HG03025 (cell line): ENCODE measurements around the gene ACP1.

Experiments
- ATAC-seq: cut with Tn5 transposase; IDR thresholded peaks from one replicate; pipeline ENCODE4 v1.9.1; 2021; ENCODE audit warnings: mild to moderate bottlenecking, moderate library complexity; ENCODE audit not compliant: unreplicated experiment, low FRiP score

Gene ACP1

GRCh38 chr2:279956-280649, 15.4 kb downstream of the ACP1 start:
- no peak for ATAC-seq

DNA sequence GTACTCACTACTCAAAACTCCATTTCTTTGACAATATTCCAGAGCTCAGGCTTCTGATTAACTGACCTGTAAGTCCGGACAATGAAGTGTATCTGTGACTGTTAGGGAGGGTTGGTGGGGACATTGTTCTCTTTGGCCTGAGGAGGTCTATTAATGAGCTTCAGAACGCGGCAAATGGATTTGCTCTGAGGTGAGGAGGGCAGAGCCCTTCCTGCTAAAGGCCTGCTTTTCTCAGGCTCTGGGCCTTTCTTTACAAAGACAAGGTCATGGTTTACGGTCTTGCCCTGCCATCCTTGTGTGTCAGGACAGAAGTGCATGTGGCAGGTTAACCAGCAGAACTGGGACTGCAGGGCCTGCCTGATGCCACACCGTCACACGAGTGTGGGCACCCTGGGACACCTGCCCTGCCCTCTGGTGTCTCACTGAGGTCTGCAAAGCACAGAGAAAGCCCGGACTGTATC, 15.9 kb downstream of the ACP1 start:
- no peak for ATAC-seq

DNA sequence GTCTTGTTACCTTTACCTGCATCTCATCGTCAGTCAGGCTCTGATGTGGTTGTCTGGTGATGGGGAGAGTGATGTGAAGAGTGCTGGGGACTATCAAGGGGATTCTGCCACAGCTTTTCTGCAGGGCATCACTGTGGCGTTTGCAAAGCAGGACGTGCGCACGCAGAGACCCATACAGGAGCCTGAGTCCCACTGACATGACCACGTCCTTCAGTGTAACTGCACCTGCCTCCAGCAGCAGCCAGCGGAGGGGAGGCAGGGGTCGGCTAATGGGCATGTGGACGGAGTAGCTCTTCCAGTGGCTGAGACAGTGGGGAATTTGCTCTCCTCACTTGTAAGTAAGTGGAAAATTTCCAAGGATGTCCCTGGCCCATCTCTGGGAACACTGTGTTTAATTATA, 16.6 kb downstream of the ACP1 start:
- ATAC-seq = no peak

DNA sequence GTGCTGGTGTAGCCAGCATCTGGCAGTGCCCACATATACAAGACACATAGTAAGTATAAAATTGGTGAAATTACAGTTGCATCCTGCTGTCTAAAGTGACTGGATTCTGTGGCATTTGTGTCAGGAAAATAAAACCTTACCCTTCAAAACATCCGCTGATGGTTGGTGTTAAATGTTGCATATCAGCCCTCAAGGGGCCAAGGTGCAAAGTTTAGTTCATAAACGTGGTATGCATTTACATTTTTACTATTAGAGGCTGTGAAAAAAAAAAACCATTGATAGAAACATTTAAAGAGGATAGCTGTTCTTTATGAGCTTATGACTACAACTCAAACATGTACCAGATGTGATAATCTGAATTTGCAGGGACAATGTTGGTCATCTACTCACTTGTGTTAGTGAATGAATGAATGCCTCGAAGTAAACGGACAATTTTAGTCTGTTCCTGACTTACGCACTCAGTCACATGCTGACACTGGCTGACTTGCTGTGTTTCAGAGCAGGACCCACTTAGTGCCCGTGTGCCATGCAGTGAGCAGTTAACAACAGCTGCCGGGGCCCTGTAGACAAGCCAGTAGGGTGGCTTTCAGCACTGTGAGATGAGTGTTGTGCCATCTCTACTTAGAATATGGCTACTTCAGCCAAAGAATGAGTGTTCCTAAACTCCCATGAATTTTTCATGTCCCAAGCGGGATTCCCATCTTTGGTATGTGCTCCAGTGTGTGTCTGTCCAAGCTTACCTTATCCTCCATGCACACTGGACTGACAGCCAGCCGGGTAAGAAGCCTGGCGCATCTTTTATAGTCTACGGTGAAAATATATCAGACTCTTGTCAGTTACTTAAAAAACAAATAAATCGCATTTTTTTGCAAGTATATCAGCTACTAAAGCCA, 17.9 kb downstream of the ACP1 start:
- no peak for ATAC-seq

- no peak for ATAC-seq
Observed at GRCh38 chr2:283996-284794, 19.4 kb downstream of the ACP1 start.

GRCh38 chr2:284896-285492, 20.2 kb downstream of the ACP1 start:
- ATAC-seq = no peak

DNA sequence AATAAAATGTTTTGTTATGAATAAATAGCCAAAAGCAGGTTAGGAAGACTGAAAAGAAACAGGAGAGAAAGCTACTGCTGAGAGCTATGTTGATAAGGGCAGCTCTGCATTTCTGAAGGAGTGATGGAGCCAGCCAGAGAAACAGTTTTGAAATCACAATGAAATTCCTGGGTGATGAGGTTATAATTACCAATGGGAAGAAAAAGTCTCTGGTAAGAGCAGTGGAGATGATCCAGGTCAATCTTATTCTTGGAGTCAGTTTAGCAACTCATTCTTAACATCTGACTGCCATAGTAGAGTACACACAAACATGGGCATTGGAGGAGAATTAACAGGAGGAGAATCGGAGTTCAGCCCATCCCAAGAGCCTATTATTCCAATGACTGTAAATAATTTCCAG, 20.8 kb downstream of the ACP1 start:
- no peak for ATAC-seq

DNA sequence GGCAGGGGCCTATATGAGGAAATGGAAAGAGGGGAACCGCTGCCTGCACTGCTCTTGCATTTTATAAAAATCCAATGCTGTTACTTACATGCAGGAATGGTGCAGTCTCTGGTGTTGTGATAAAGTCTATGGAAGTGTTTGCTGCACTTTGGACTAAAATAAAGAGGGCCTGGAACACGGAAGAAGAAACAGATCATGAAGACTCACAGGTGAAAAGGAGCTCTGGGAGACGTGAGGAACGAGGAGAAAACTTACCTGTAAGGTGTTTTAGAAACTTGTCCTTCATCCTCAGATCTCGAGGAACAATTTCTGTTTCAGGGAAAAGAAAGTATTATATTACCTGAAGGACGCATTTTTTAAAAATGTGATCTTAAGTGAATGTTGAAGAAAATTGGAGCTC, 21.3 kb downstream of the ACP1 start:
- ATAC-seq = no peak

DNA sequence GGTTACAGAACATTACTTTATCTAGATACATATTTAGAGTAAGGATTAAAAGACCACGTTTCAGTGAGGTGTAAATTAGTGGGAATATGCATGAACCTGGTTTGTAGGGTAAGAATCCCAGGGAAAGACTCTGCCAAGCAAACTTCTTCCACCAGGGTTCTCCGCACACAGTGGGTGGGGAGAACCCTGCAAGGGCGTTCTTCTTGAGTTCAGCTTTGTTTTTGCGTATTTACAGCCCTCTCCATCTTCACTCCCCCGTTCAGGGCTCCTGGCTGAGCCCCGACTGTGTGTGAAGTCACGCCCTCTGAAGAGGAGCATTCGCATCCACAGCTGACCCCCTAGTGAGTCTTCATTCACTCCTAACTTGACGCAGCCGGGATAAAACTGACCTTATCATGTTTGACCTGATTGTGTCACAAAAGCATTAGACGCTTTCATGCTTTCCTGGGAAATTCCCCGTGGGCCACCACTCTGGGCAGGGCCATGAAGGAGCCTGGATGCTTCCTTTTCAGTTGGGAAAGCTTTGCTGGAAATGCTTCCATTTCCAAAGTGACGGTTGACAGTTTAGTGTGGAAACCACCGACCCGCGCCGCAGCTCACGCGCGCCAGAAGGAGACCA, 22.1 kb downstream of the ACP1 start:
- ATAC-seq = peak; percentile 7

DNA sequence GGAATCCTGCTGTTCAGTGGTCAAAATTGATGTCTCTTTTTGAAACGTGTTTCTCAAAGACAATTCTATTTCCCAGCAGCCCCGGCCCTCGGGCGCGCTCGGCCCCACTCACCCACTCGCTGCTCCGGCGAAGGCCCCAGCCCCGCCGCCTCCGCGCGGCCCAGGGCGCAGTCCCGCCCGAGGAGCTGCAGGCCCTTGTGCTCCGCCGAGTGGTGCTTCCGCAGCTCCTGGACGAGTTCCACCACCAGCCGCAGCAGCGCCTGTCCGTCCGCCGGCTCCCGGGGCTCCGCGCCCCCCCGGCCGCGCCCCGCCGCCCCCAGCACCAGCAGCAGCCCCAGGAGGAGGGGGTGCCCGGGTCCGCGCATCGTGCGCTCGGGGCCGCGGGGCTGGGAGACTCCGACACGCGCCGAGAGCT, 22.7 kb downstream of the ACP1 start:
- ATAC-seq = peak; percentile 55

DNA sequence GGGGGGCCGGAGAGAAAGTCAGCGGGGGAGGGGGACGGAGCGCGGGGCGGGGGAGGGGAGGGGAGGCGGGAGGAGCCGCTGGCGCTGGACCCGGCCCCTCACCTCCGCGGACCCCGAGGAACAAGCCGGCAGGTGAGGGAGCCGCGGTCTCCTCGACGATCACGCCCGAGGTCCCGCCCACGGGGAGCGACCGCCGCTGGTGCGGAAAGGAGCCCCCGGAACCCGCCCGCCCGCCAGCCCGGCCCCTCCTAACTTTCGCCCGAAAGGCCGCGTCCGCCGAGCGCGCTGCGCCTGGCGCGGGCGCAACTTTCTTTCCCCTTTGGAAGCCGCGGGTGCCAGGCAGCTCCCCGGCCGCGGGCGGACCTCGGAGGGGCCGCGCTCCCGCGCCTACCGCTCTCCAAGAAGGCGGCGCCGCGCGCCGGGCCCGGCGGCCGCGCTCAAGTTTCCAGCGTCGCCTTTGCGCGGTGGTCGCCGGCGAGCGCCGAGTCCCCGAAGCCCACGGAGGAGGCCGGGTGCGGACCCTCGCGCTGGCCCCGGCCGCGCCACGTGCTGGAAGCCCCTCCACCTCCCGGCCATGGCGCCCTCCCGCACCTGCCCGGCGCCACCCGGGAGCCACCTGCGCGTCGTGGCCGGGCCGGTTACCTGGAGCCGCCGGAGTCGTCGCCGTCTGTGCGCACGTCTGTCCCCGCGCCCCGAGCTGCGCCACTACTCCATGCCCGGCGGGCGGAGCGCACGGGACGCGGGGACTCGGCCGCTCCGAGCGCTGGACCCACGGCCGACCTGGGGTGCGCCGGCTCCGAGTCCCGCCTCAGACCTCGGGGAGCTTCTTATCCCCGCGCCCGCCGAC, 23.4 kb downstream of the ACP1 start, which contains the start of gene ALKAL2:
ALKAL2 (minus strand) TSS at position 181 of the 847 bp plus-strand sequence. CDS start 256 bp downstream, outside the sequence.
- ATAC-seq = no peak

DNA sequence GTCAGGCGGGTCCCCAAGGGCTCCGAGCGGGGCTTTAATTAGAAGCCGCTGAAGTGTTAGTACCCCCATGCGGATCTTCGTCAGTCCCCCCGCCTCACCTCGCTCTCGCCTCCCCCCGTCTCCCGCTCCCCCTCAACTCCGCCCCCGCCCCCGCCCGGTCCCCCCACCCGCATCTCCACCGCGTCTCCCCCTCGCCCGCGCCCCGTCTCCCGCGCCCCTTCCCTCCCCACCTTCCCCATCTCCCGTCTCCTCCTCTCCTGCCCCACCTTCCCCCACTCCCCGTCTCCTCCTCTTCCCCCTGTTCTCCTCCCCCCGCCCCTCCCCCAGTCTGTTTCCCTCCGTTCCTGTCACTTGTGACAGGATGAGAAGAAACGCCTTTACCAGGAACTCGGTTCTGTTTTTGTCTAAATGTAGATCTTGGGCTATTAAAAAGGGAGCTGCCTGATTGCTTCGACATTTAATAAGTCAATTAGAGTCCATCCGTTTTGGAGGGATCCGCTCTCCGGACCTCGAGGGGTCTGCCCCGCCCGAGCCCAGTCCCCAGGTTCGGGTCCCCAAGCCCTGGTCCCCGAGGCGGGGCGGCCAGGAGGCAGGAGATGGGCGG, 24.1 kb downstream of the ACP1 start:
- ATAC-seq = no peak

GRCh38 chr2:289362-290089, 24.8 kb downstream of the ACP1 start:
- no peak for ATAC-seq

DNA sequence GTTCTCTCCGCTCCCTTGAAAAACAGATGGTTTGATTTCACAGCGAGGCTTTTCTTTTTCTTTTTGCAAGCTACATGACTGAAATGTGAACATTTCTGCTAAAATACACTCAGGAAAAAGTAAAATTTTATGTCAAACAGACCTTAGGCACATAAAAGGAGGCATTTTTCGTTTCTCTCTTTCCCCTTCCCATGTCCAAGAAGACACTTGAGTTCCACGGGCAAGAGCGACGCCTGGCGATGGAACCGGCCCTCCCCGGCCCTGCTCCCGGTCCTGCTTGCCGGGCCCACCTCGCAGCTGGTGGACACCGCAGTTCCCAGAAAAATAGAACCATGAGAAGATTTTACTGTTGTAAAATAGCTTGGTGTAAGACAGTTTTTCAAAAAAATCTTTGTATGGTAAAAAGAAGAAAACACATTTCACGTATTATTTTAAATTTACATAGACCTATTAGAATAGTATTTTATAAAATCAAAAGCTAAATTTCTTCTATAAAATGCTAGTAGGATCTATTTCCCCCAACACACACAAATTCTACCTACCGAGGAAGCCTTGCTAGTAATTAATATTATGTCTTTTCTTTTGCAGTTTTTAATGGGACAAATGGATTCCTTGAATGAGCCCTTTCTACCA, 25.5 kb downstream of the ACP1 start:
- no peak for ATAC-seq

GRCh38 chr2:295090-295489, 30.3 kb downstream of the ACP1 start:
- no peak for ATAC-seq

GRCh38 chr2:296354-296753, 31.6 kb downstream of the ACP1 start:
- ATAC-seq = no peak

GRCh38 chr2:305366-305765, 40.6 kb downstream of the ACP1 start:
- no peak for ATAC-seq
